GM18870 (cell line): ENCODE data around the gene SRP72.
"Not testable (repeated sequence)": the region's sequence is repeated elsewhere in the genome, so short reads cannot be mapped to it uniquely, and the experiment has no call there.

Experiments used
- ATAC-seq: cut with Tn5 transposase; IDR thresholded peaks from one replicate; pipeline ENCODE4 v1.9.1; 2021; ENCODE audit warnings: moderate library complexity; ENCODE audit not compliant: unreplicated experiment

The SRP72 gene

DNA sequence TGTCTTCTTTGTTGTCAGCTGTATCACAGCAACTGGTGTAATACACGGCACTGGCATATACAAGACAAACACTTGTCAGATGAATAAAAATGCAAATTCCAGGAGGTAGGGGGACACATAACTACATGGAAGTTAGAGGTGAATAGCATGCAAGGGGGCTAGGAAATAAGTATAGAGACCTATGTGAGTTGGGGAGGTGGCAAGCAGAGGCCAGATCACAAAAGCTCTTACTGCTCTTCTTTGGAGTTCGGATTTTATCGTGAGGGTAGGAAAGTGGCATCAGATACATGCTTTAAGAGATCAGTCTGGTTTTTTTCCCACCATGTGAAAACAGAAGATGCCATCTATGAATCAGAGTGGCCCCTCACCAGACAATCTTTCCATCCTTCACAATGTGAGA is 2.8 kb upstream of the SRP72 start:
- no peak for ATAC-seq

DNA sequence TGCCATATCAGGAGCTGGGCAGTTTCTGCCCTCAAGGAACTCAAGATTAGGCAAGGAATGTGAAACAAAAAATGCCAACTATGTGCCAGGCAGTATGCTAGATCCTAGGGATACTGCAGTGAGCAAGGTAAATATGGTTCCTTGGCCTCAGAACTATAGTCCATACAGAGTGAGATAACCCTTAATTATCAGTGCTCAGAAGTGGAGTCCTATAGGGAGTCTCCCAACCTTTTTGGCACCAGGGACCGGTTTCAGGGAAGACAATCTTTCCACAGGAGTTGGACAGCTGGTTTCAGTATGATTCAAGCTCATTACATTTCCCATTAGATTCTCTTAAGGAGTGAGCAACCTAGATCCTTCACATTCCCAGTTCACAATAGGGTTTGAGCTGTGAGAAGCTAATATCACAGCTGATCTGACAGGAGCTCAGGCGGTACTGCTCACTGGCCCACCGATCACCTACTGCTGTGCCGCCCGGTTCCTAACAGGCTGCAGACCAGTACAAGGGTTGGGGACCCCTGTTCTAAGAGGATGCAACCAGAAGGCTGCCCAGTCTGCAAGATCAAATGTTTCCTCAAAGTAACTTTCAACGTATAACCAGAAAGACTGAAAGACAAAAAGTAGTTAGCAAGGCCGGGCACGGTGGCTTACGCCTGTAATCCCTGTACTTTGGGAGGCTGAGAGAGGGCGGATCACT is 1.7 kb upstream of the SRP72 start:
- ATAC-seq: no peak

DNA sequence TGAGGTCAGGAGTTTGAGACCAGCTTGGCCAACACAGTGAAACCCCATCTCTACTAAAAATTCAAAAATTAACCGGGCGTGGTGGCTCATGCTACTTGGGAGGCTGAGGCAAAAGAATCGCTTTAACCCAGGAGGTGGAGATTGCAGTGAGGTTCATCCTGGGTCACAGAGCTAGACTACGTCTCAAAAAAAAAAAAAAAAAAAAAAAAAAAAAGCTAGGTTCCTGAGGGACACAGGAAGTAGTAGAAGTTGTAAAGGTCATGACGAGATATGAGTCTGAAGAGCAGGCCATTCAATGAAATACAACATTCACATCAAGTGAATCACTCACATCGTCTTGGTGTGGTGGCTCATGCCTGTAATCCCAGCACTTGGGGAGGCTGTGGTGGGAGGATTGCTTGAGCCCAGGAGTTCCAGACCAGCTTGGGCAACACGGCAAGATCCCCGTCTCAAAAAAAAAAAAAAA is 1.1 kb upstream of the SRP72 start:
- ATAC-seq: not testable (repeated sequence)

GRCh38 chr4:56466910-56467283 is 520 bp upstream of the SRP72 start:
- no peak for ATAC-seq

- peak; percentile 45 for ATAC-seq
These were observed 643 bp downstream of the SRP72 start for GRCh38 chr4:56468097-56468422.

DNA sequence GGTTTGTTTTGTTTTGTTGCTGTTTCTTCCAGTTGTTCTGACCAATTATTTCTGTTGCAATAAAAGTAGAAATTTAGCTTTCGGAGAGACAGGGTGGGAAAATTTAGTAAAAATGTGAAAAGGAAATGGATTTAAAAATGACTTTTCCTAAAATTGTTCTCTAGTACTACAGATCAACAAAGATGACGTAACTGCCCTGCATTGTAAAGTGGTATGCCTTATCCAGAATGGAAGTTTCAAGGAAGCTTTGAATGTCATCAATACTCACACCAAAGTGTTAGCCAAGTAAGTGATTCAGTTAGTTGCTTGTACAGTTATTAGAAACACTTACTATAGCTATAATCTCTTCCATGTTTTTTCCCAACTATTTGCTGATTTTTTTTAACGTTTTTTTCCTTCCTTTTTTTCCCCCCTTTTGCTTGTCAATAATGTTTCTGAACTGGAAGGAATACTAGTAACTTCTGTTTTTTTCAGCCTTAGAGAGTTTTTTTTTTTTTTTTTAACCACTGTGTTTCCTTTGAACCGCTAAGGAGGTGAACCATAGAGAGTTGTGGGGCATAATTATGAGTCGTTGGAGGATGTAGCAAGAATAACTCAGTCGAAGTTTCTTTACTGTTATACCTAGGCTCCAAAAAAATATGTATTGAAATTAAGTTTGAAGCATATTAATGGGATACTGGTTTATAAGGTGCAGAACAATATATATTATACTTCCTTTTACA is 2.2 kb downstream of the SRP72 start:
- no peak for ATAC-seq

GRCh38 chr4:56475917-56476316 is 8.5 kb downstream of the SRP72 start:
- peak; percentile 72 for ATAC-seq

- ATAC-seq: no peak
These were observed 9.8 kb downstream of the SRP72 start for GRCh38 chr4:56477192-56477702.

GRCh38 chr4:56480691-56481090 is 13.3 kb downstream of the SRP72 start:
- no peak for ATAC-seq

DNA sequence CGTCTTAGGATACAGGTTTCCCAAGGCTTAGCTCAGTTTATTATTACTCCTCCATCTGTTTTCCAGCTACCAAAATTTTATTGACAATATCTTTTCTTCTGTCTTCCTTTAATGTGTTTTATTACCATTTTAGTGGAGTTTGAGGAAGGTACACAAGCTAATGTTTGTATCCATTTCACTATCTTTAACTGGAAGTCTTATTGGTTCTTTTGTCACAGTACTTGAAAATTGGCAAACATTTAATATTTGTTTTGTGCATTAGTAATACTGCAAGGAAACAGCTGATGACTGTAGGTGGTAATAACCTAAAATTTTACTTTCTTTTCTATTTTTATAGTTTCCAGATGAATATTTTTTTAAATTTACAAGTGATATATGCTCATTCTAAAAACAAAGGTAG is 28.8 kb downstream of the SRP72 start:
- ATAC-seq: no peak

GRCh38 chr4:56505269-56506130 is 38.1 kb downstream of the SRP72 start, which contains the start of gene ARL9:
TSS of gene ARL9 (plus strand) at chr4:56505791. CDS start at chr4:56505863, 72 bp downstream.
- no peak for ATAC-seq

GRCh38 chr4:56511098-56511497 is 43.7 kb downstream of the SRP72 start:
- no peak for ATAC-seq

DNA sequence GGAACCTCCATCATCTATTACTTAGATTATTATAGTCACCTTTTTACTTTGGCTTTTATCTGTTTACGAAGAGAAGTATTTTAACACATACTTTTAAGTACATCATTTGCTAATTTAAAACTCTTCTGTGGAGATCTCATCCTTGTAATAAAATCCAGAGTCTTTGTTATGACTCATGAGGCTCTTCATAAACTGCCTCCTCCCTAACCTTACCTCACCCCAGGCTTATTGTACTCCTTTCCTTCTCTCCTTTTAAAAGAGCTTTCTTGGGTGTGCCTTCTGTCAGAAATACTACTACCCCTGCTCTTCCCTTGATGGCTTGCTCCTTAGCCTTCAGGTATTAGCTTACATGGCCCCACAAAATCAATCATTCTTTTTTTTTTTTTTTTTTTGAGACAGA is 44.7 kb downstream of the SRP72 start:
- no peak for ATAC-seq

DNA sequence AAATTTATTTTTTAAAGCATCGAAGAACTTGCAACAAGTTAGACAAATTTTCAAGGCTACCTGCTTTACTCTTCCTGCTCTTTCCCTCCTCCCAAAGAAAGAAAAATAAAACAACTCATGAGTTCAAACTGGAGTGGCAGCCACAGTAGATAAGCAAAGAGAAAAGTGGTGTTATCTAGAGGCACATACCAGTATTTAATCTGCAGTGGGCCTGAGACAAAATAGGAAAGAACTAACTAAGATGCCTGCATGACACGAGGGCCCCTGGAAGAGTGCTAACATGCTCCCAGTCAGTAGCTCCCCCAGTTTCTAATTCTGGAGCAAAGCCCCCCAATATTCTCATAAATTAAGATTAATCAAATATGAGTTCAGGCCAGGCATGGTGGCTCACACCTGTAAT is 46.1 kb downstream of the SRP72 start:
- ATAC-seq: no peak

- ATAC-seq: peak; percentile 56
These were observed 63.1 kb downstream of the SRP72 start for GRCh38 chr4:56530269-56531148.

DNA sequence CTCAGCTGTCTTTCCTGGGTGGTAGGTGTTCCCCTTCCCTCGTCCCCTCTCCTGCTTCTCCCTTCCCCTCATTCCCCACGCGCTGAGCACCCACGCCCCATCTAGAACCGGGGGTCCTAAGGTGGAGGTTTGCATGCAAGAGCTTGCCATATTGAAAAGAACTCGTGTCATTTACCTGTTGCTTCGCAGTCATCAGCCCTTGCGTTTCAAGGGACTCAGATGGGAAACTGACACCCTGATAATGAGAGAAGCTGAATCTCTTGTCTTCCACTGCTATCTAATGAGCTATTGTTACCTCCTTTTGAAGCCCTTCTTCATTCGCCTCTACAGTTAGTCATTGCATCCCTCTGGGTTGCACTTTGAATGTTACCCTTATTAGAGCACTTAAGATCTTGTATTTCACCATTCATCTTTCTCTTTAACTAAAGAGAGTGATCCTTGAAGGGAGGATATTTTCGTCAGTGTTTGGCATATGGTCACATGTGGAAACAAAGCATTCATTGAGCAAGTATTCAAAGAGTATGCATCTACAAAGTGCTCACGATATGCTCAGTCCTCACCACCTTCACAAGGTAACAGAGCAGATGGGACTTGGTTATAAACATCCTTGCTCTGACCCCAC is 63.8 kb downstream of the SRP72 start:
- ATAC-seq: no peak

DNA sequence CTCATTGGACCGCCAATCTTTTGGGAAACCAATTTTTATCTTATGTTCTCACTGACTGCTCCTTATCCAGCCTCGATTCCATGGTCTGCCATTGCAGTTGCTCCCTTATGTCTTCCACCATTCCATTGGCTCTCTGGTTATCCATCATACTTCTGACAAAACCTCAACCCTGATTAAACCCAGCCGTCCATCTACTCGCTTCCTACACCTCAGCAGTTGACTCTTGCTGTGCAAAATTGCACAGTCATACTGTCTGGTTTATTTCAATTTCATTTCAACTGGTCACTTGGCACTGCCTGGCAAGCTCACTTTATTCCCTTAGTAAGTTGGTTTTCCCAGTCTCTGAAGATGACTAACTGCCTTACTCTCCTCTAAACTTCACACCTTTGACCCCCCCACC is 64.4 kb downstream of the SRP72 start:
- no peak for ATAC-seq

- no peak for ATAC-seq
These were observed 64.8 kb downstream of the SRP72 start for GRCh38 chr4:56532239-56532638.

- ATAC-seq: no peak
These were observed 68.5 kb downstream of the SRP72 start for GRCh38 chr4:56535915-56536314.

DNA sequence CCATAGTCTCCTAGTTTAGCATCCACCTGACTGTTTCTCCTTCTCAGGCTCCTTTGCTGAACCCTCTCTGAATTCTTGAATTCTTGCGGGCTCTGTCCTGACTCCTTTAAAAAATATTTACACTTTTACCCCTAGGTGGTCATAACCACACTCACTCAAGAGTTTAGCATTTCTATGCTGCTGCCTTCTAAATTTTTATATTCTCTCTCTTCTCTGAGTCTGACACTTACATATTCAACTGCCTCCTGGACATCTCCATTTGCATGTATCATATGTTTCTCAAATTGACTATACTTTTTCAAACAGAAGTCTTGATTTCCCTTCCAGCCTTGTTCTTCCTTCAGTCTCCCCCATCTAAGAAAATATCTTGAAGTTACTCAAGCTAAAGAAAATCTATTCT is 69.7 kb downstream of the SRP72 start:
- ATAC-seq: no peak
